HCT116 (cell line): ENCODE results near the gene DNM3. TPM values are rescaled to one million over a fixed set of nuclear protein-coding genes. Genes with fewer than 3 reads are reported as not detected.

Source experiments
- ATAC-seq: fragments of 200-7000 bp; cut with Tn5 transposase; 2 replicates; pipeline ENCODE4 v1.9.1; 2020; ENCODE audit warnings: mild to moderate bottlenecking, moderate library complexity
- BruUV-seq: library from RNA; stranded (reverse); fragments of 400-500 nt; replicated peaks from 2 replicates; lab custom pipeline; 2021; lab: Mats Ljungman, UMichigan
- CTCF ChIA-PET: fragments of 300-600 bp; sonication (Branson Sonifier 250); formaldehyde crosslinking; loops from one replicate; lab custom pipeline; 2021; ENCODE audit warnings: antibody characterized with exemption; lab: Charles Lee
- POLR2A ChIA-PET: fragments of 300-600, 350-600 bp; sonication (Branson Sonifier 250); formaldehyde crosslinking; loops from one replicate; lab custom pipeline; 2021; ENCODE audit warnings: antibody characterized with exemption; lab: Charles Lee
- RAD21 ChIA-PET, 2 experiments: fragments of 300-600 bp; sonication (Branson Sonifier 250); formaldehyde crosslinking; loops; one replicate each; lab custom pipeline; 2023; ENCODE audit warnings: low total read pairs in 2 of 2; ENCODE audit not compliant: uncharacterized antibody in 2 of 2, unreplicated experiment in 2 of 2, low non-redundant PET in 1 of 2; lab: Charles Lee
- DNase-seq: peaks from one replicate; pipeline ENCODE4 v3.0.0-alpha.2; 2010; ENCODE audit warnings: low read depth, low spot score
- H2AFZ ChIP-seq: fragments of 200-600 bp; shearing (Covaris generic), sonication (generic); 2 replicates; pipeline ENCODE4 v1.6.1; 2017; ENCODE audit warnings: low read depth, mixed run types, mixed read lengths, antibody characterized with exemption, low read length; ENCODE audit not compliant: poor library complexity, severe bottlenecking
- H3K27ac ChIP-seq: 2 replicates; pipeline ENCODE4 v1.5.1; 2012; ENCODE audit warnings: low read depth, low read length
- H3K27me3 ChIP-seq: fragments of 200-600 bp; sonication (generic); 2 replicates; pipeline ENCODE4 v1.6.1; 2016; ENCODE audit warnings: mixed run types, low read length, mixed read lengths; ENCODE audit not compliant: insufficient read depth
- H3K36me3 ChIP-seq, 2 experiments: fragments of 200-500 bp in 1 of 2; fragments of 200-600 bp in 1 of 2; sonication (Bioruptor generic) in 1 of 2; sonication (generic) in 1 of 2; 2 replicates each; pipeline versions ENCODE4 v1.5.1 to v1.6.1; 2014 to 2016; ENCODE audit warnings: low read length in 2 of 2, inconsistent platforms in 1 of 2, mixed read lengths in 1 of 2, mixed run types in 1 of 2; ENCODE audit not compliant: insufficient read depth in 2 of 2, control insufficient read depth in 1 of 2
- H3K4me1 ChIP-seq, 2 experiments: fragments of 200-600 bp in 1 of 2; sonication (generic) in 1 of 2; 2 replicates each; pipeline versions ENCODE4 v1.5.1 to v1.6.1; 2012 to 2017; ENCODE audit warnings: low read length in 2 of 2, inconsistent platforms in 1 of 2, mild to moderate bottlenecking in 1 of 2, mixed read lengths in 1 of 2, mixed run types in 1 of 2, moderate library complexity in 1 of 2; ENCODE audit not compliant: insufficient read depth in 2 of 2, control insufficient read depth in 1 of 2
- H3K4me2 ChIP-seq: fragments of 200-600 bp; sonication (generic); 2 replicates; pipeline ENCODE4 v1.6.1; 2017; ENCODE audit warnings: mixed run types, low read length, mixed read lengths
- H3K4me3 ChIP-seq, 2 experiments: fragments of 200-600 bp in 1 of 2; sonication (generic) in 1 of 2; replicated peaks in 1 of 2; 2 replicates each; pipeline ENCODE4 v1.5.1; 2011 to 2016; ENCODE audit warnings: low read length in 2 of 2, control low read depth in 1 of 2, low read depth in 1 of 2, mild to moderate bottlenecking in 1 of 2, mixed read lengths in 1 of 2, mixed run types in 1 of 2
- H3K79me2 ChIP-seq: fragments of 200-600 bp; sonication (generic); 2 replicates; pipeline ENCODE4 v1.6.1; 2017; ENCODE audit warnings: mild to moderate bottlenecking, mixed run types, low read length, moderate library complexity, mixed read lengths; ENCODE audit not compliant: insufficient read depth
- H3K9ac ChIP-seq: fragments of 200-600 bp; sonication (generic); 2 replicates; pipeline ENCODE4 v1.6.1; 2016; ENCODE audit warnings: low read length, mixed read lengths
- H3K9me2 ChIP-seq: fragments of 200-600 bp; sonication (generic), shearing (Covaris generic); 2 replicates; pipeline ENCODE4 v1.6.1; 2017; ENCODE audit warnings: mixed run types, mild to moderate bottlenecking, moderate library complexity; ENCODE audit not compliant: insufficient read depth
- H3K9me3 ChIP-seq, 2 experiments: fragments of 200-500 bp in 1 of 2; fragments of 200-600 bp in 1 of 2; sonication (Bioruptor generic) in 1 of 2; sonication (generic) in 1 of 2; 2 replicates each; pipeline ENCODE4 v1.6.1; 2014 to 2017; ENCODE audit warnings: low read length in 2 of 2, mixed read lengths in 2 of 2, inconsistent platforms in 1 of 2, low read depth in 1 of 2, mild to moderate bottlenecking in 1 of 2, mixed run types in 1 of 2, moderate library complexity in 1 of 2; ENCODE audit not compliant: control insufficient read depth in 1 of 2, insufficient read depth in 1 of 2
- H4K20me1 ChIP-seq: fragments of 200-600 bp; sonication (generic), shearing (Covaris generic); 2 replicates; pipeline ENCODE4 v1.6.1; 2017; ENCODE audit warnings: mixed run types, mild to moderate bottlenecking, moderate library complexity; ENCODE audit not compliant: insufficient read depth
- CBX3 ChIP-seq: IDR thresholded peaks from 2 replicates; pipeline ENCODE4 v1.6.1; 2012; ENCODE audit warnings: low read depth
- CEBPB ChIP-seq: IDR thresholded peaks from 2 replicates; pipeline ENCODE4 v1.6.1; 2012; ENCODE audit warnings: low read depth
- EGR1 ChIP-seq: IDR thresholded peaks from 2 replicates; pipeline ENCODE4 v1.6.1; 2012; ENCODE audit warnings: low read depth
- ELF1 ChIP-seq: IDR thresholded peaks from 2 replicates; pipeline ENCODE4 v1.6.1; 2012; ENCODE audit warnings: low read depth, borderline replicate concordance
- EZH2 ChIP-seq: fragments of 200-600 bp; sonication (generic); IDR thresholded peaks from 2 replicates; pipeline ENCODE4 v1.6.1; 2017; ENCODE audit warnings: antibody characterized with exemption, mixed run types
- JUND ChIP-seq: IDR thresholded peaks from 2 replicates; pipeline ENCODE4 v1.6.1; 2012
- MAX ChIP-seq: IDR thresholded peaks from 2 replicates; pipeline ENCODE4 v1.6.1; 2012
- POLR2A ChIP-seq: IDR thresholded peaks from 2 replicates; pipeline ENCODE4 v1.7.0; 2011; ENCODE audit warnings: borderline replicate concordance; ENCODE audit not compliant: insufficient read depth, insufficient read length; ENCODE audit errors: extremely low read depth
- POLR2AphosphoS5 ChIP-seq: IDR thresholded peaks from 2 replicates; pipeline ENCODE4 v1.6.1; 2011; ENCODE audit warnings: mild to moderate bottlenecking, low read depth, low read length, moderate library complexity
- RAD21 ChIP-seq: IDR thresholded peaks from 2 replicates; pipeline ENCODE4 v1.6.1; 2012; ENCODE audit warnings: low read depth, mild to moderate bottlenecking
- SIN3A ChIP-seq: IDR thresholded peaks from 2 replicates; pipeline ENCODE4 v1.6.1; 2012; ENCODE audit warnings: low read depth
- SP1 ChIP-seq: IDR thresholded peaks from 2 replicates; pipeline ENCODE4 v1.6.1; 2012; ENCODE audit warnings: low read depth
- SRF ChIP-seq: IDR thresholded peaks from 2 replicates; pipeline ENCODE4 v1.6.1; 2012; ENCODE audit warnings: low read depth
- TCF7L2 ChIP-seq: IDR thresholded peaks from 2 replicates; pipeline ENCODE4 v1.7.0; 2011; ENCODE audit warnings: borderline replicate concordance, inconsistent platforms; ENCODE audit not compliant: insufficient read depth, insufficient read length; ENCODE audit errors: extremely low read depth
- ZNF274 ChIP-seq: fragments of 200-500 bp; sonication (Bioruptor generic); IDR thresholded peaks from 2 replicates; pipeline ENCODE4 v1.6.1; 2014; ENCODE audit warnings: mild to moderate bottlenecking, low read depth, low read length, inconsistent platforms
- intact Hi-C: fragments of 100-400 bp; cut with micrococcal nuclease; formaldehyde crosslinking; loops from 2 replicates; pipeline ENCODE4 v1.10.0; 2022
- total RNA-seq: library from RNA; stranded (reverse); gene quantifications from one replicate; pipeline ENCODE4 v1.2.1, GENCODE V29; 2021; ENCODE audit not compliant: unreplicated experiment
- TF ChIP-seq, protein P1 (sequence below): IDR thresholded peaks from 2 replicates; pipeline ENCODE4 v1.6.1; 2012
- TF ChIP-seq, protein P2 (sequence below), 3 experiments: fragments of 200-600 bp in 1 of 3; sonication (generic) in 1 of 3; IDR thresholded peaks in 2 of 3; conservative IDR thresholded peaks in 1 of 3; 2 replicates each; pipeline ENCODE4 v1.5.1; 2012 to 2017; ENCODE audit warnings: low read depth in 2 of 3, low read length in 2 of 3, antibody characterized with exemption in 1 of 3, borderline replicate concordance in 1 of 3, control low read depth in 1 of 3, mild to moderate bottlenecking in 1 of 3, mixed read lengths in 1 of 3, mixed run types in 1 of 3, moderate library complexity in 1 of 3; ENCODE audit not compliant: insufficient read depth in 1 of 3
- TF ChIP-seq, protein P3 (sequence below): IDR thresholded peaks from 2 replicates; pipeline ENCODE4 v1.6.1; 2011; ENCODE audit warnings: mild to moderate bottlenecking, low read length, moderate library complexity; ENCODE audit not compliant: insufficient replicate concordance; ENCODE audit errors: extremely low read depth

Gene DNM3
- total RNA-seq, 1 experiment from 2014 or later, result 3.1 TPM

DNA sequence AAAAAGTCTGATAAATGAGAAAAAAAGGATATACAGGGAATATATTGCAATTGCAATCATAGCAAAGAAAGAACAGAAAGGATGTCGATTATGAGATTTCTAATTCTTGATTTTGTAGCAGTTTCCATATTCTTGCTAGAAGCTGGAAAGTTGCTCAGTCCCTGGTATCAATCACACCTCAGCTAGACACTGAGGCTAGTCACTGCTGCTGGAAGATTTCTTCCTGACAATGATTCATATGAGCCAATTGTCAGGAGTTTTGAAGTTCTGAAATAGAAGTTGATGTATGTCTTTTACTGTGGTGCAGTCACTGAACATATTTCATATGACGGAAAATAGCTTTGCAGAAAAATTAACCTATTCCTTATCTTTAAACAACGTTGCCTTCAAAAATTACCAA lies 370.8 kb downstream of the DNM3 start:
- POLR2A ChIA-PET, result no interaction called here
- no peak overlapping the region for H2AFZ ChIP-seq
- CTCF ChIA-PET, result no interaction called here
- H3K4me3 ChIP-seq, result no peak overlapping the region
- H4K20me1 ChIP-seq, result no peaks in the 10 kb centered on the region
- H3K9me3 ChIP-seq, result no peaks in the 10 kb centered on the region
- intact Hi-C loops, result no loop called here
- ATAC-seq, result no peak
- H3K9ac ChIP-seq, result no peak overlapping the region
- H3K27ac ChIP-seq, result no peak overlapping the region
- BruUV-seq, result no TSS peak
- DNase-seq, result no peak
- H3K36me3 ChIP-seq, result no peaks in the 10 kb centered on the region
- no peaks in the 10 kb centered on the region for H3K9me2 ChIP-seq
- H3K4me2 ChIP-seq, result no peak overlapping the region
- H3K4me1 ChIP-seq, result no peaks in the 10 kb centered on the region
- no peak for TF ChIP-seq SRF
- no peak for TF ChIP-seq CBX3
- no peak for TF ChIP-seq RAD21
- no peak for TF ChIP-seq EGR1
- no peak for TF ChIP-seq JUND
- TF ChIP-seq ZNF274, result no peak
- no peak for TF ChIP-seq EZH2
- no peak for TF ChIP-seq SIN3A
- no peaks in the 10 kb centered on the region for H3K79me2 ChIP-seq
- H3K27me3 ChIP-seq, result no peaks in the 10 kb centered on the region
- RAD21 ChIA-PET, result no interaction called here

- Histone ChIP-seq H3K36me3 (no peaks in the 10 kb centered on the region), H3K9me2 (no peaks in the 10 kb centered on the region), H3K9ac (no peak overlapping the region), H4K20me1 (no peaks in the 10 kb centered on the region), H3K9me3 (no peaks in the 10 kb centered on the region), H3K4me2 (no peak overlapping the region), H3K4me1 (no peaks in the 10 kb centered on the region), H3K79me2 (no peaks in the 10 kb centered on the region), H2AFZ (no peak overlapping the region), H3K27me3 (no peaks in the 10 kb centered on the region), H3K4me3 (no peak overlapping the region), H3K27ac (no peak overlapping the region)
- ChIA-PET POLR2A (no interaction called here), RAD21 (no interaction called here), CTCF (no interaction called here)
- BruUV-seq, result no TSS peak
- intact Hi-C loops, result no loop called here
- DNase-seq (no peak), ATAC-seq (no peak)
- TF ChIP-seq SIN3A (no peak), SP1 (no peak), SRF (no peak), POLR2AphosphoS5 (no peak), CEBPB (no peak), RAD21 (no peak), ELF1 (no peak), EZH2 (no peak), POLR2A (no peak), EGR1 (no peak), MAX (no peak), TCF7L2 (no peak)
- TF ChIP-seq, protein P1, sequence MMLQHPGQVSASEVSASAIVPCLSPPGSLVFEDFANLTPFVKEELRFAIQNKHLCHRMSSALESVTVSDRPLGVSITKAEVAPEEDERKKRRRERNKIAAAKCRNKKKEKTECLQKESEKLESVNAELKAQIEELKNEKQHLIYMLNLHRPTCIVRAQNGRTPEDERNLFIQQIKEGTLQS, result no peak
- TF ChIP-seq, protein P2, sequence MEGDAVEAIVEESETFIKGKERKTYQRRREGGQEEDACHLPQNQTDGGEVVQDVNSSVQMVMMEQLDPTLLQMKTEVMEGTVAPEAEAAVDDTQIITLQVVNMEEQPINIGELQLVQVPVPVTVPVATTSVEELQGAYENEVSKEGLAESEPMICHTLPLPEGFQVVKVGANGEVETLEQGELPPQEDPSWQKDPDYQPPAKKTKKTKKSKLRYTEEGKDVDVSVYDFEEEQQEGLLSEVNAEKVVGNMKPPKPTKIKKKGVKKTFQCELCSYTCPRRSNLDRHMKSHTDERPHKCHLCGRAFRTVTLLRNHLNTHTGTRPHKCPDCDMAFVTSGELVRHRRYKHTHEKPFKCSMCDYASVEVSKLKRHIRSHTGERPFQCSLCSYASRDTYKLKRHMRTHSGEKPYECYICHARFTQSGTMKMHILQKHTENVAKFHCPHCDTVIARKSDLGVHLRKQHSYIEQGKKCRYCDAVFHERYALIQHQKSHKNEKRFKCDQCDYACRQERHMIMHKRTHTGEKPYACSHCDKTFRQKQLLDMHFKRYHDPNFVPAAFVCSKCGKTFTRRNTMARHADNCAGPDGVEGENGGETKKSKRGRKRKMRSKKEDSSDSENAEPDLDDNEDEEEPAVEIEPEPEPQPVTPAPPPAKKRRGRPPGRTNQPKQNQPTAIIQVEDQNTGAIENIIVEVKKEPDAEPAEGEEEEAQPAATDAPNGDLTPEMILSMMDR (IDR thresholded peaks at IDR 0.05 in 2 of 3, conservative IDR thresholded peaks at IDR 0.05 in 1 of 3; ENCODE audit: borderline replicate concordance in 1 of 3, insufficient read depth in 1 of 3, low read depth in 2 of 3, low read length in 2 of 3), result no peak
- TF ChIP-seq, protein P3, sequence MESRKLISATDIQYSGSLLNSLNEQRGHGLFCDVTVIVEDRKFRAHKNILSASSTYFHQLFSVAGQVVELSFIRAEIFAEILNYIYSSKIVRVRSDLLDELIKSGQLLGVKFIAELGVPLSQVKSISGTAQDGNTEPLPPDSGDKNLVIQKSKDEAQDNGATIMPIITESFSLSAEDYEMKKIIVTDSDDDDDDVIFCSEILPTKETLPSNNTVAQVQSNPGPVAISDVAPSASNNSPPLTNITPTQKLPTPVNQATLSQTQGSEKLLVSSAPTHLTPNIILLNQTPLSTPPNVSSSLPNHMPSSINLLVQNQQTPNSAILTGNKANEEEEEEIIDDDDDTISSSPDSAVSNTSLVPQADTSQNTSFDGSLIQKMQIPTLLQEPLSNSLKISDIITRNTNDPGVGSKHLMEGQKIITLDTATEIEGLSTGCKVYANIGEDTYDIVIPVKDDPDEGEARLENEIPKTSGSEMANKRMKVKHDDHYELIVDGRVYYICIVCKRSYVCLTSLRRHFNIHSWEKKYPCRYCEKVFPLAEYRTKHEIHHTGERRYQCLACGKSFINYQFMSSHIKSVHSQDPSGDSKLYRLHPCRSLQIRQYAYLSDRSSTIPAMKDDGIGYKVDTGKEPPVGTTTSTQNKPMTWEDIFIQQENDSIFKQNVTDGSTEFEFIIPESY, result no peak
Measured at GRCh38 chr1:172215006-172215405, 373.7 kb downstream of the DNM3 start.
